GM18526 (cell line): Measurements from ENCODE around the gene ZNF783.

Source experiments
- POLR2A ChIP-seq: IDR thresholded peaks from 3 replicates; pipeline ENCODE4 v1.6.1; 2011; ENCODE audit not compliant: insufficient read length; ENCODE audit errors: extremely low read depth

Gene ZNF783

DNA sequence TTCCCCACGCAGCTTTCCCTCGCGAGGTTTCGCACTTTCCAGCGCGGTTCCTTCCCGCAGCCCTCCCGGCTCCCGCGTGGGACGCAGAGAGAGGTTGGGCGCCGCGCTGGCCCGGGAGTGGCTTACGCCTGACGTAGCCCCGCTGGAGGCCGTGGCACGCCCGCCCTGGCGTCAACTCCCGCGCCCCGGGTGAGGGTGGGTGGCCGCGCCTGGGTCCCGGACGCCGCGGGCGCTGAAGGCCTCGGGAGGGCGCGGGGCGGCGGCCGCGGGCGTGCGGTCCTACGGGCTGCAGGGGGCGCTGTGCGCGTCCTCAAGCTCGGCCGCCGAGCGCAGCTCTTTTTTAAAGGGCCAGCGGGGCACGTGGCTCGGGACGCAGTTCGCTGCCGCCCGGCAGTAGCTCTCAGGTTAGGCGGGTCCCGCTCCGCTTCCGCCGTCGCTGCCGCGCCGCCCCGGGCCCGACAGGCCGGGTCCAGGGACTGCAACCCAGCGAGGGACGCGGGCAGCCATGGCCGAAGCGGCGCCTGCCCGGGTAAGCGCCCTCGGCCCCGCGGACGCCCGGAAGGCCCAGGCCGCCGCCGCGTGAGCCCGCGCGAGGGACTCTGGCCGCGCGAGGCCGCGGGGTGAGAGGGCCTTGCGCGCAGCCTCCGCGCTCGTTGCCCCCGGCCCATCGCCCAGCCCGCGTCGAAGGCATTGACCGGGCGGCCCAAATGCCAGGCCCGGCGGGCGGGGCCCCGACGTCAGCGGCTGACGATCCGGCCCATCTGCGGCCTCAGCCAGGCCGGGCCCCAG lies at the start of gene ZNF783:
Gene ZNF783 (plus strand): TSS at position 368 of the 789 bp plus-strand sequence. CDS start 138 bp downstream, at position 506.
- TF ChIP-seq POLR2A: peak; percentile 46

DNA sequence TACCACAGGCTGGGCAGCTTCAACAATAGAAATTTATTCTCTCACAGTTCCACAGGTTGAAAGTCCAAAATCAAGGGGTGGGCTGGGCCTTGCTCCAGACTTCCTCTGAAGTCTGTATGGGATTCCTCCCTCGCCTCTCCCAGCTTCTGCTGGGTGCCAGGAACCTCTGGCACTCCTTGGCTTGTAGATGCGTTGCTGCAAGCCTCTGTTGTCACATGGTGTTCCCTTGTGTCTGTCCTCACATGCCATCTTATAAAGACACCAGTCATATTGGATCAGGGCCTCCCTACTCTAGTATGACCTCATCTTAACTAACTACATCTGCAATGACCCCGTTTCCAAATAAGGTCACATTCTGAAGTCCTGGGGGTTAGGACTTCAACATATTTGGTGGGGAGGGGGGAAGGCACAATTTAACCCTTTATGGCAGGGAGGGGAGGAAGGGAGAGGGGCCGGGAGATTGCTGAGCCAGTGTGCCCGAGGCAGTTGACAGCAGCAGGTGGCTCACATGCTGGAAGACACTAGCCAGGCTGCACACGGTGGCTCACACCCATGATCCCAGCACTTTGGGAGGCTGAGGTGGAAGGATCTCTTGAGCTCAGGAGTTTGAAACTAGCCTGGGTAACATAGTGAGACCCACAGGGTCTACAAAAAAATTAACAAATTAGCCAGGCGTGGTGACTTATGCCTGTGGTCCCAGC lies 47.8 kb upstream of the ZNF783 start:
- no peak for TF ChIP-seq POLR2A

DNA sequence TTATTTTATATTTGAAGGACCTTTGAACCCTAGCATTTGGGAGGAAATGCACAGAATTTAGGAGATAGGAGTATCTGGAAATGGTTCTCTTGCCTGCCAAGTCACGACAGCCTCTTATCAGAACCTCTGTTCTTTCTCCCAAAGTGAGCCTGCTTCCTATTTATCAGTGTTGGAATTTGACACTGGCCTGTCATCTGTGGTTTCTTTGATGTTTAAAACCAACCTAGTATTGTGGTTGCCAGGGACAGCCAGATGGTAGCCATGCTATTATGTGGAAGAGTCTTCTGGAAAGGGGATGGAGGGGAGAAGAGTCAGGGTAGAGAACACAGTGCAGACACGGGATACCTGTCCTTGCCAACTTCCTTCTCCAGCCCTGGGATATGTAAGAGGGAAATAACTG lies 45.6 kb upstream of the ZNF783 start:
- no peak for TF ChIP-seq POLR2A

DNA sequence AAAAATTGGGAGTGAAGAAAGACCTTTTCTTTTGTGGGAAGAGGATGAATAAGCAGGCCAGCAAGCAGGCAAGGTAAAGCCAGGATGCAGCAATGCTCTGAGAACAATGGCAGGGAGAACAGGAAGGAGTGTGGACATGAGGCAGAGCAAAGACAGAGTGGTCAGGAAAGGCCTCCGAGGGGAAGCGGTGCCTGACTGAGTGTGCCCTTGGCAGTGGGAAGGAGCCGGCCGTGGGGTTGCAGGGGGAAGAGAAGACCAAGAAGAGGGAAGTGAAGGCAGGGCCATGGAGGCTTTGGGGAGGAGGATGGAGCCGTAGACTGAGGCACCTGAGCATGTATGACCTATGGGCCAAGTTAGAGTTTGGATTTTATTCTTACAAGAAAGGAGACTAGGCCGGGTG lies 44.4 kb upstream of the ZNF783 start:
- no peak for TF ChIP-seq POLR2A

DNA sequence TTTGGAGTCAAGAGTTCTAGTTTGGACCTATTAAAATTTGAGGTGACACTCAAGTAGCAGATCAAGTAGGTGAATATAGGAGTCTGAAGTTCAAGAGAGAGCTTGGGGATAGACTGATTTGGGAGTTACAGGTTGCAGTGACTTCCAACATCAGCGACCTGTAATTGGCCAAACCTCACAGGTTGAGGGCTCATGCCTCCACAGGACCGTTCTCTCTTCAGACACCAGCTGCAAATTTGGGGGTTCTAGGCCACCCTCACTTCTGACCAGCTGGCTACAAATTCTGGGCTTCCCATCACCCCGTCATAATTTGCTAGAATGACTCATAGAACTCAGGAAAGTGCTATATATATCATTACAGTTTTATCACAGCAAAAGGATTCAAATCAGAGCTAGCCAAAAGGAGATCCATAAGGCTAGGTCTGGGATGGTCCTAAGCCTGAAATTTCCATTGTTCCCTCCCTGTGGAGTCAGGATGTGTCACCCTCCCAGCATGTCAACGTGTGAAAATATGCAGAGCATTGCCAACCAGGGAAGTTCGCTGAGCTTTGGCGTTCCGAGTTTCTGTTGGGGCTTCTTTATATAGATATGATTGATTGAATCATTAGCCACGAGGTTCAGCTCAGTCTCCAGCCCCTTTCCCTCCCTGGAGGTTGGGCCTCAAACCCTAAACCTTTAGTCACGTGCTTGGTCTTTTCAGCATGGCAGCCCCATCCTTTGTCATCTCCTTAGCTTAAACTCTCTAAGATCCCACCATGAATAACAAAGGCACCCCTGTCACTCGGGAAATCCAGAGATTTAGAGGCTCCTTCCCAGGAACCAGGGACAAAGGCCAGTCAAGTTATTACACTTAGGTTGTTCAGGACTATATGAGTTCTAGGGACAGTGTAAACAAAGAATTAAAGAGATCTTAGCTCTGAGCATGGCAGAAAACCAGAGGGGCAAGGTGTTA lies 43.3 kb upstream of the ZNF783 start:
- TF ChIP-seq POLR2A: no peak

DNA sequence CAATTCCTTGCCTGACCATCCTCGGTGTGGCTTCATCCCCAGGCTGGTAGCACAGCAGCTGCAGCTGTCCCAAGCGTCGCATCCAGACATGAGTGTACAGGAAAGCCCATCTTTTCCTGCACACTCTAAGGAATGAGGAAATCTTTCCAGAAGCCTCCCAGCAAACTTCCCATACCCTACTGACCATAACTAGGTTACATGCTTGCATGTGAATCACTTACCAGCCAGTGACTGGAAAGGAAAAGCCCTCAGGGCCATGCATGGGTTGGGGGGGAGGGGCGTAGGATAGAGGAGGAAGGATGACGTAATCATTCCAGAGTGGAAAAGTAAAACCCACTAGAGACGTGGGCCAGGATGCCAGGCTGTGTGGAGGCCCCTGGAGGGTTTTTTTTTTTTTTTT lies 41.5 kb upstream of the ZNF783 start:
- no peak for TF ChIP-seq POLR2A

DNA sequence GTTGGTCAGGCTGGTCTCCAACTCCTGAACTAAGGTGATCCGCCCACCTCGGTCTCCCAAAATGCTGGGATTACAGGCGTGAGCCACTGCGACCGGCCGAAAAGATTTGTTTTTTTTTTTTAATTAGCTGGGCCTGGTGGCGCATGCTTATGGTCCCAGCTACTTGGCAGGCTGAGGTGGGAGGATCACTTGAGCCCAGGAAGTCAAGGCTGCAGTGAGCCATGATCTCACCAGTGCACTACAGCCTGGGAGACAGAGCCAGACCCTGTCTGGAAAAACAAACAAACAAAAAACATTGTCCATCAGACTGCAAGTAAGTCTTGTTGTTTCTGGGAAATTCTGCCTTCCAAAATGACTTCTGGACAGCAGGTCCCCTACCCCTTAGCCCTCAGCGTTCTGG lies 38.8 kb upstream of the ZNF783 start:
- TF ChIP-seq POLR2A: no peak

DNA sequence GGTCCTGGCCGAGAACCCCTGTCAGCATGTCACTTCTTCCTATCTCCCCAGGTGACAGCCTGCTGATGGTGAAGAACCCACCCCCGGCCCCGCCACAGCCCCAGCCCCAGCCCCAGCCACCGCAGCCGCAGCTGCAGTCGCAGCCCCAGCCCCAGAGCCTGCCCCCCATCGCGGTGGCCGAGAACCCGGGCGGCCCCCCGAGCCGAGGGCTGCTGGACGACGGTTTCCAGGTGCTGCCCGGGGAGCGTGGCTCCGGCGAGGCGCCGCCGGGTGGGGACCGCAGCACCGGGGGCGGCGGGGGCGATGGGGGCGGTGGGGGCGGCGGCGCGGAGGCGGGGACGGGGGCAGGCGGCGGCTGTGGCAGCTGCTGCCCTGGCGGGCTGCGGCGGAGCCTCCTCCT lies 38.2 kb upstream of the ZNF783 start:
- no peak for TF ChIP-seq POLR2A

DNA sequence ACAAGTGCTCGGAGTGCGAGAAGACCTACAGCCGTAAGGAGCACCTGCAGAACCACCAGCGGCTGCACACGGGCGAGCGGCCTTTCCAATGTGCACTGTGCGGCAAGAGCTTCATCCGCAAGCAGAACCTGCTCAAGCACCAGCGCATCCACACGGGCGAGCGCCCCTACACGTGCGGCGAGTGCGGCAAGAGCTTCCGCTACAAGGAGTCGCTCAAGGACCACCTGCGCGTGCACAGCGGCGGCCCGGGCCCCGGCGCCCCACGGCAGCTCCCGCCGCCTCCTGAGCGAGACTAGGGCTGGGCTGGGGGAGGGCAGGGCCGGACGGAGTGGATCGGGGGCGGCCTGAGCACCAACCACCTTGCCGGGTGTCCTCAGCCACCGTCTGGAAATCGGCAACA lies 37.6 kb upstream of the ZNF783 start:
- TF ChIP-seq POLR2A: no peak

DNA sequence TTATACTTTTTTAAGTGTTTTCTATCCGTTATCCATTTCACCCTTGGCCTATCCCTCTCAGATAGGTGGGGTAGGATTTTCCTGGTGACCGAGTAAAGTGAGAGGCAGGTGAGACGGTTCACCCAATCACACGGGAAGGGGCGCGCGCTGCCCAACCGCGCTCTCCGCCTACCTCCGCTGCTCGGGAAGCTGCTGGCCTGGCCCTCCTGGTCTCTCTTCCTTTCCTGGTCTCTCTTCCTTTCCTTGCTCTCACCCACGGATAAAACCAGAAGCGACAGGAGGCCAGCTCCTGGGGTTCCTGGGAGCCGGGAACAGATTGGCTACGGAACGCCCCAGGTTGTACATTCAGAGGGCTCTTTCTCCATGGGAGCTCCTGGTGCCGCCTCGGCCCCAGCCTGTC lies 36.9 kb upstream of the ZNF783 start:
- no peak for TF ChIP-seq POLR2A

DNA sequence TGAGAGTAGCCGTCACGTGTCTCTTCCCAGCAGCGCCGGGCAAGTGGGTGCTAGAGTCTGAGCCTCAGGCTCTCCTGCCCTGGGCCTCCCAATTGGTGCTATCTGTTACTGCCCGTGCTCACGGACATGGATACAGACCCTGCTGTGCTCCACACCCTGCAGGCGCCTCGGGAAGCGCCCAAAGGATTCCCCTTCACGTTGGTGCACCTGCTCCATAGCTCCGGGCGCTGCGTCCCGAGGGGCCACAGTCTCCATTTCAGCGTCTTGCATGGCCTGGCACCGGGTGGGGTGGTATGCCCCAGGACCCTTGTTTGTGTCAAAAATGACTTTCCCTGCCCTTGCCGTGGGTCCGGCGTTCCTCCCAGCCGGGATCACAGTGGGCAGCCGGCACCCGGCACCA lies 36.3 kb upstream of the ZNF783 start:
- no peak for TF ChIP-seq POLR2A

DNA sequence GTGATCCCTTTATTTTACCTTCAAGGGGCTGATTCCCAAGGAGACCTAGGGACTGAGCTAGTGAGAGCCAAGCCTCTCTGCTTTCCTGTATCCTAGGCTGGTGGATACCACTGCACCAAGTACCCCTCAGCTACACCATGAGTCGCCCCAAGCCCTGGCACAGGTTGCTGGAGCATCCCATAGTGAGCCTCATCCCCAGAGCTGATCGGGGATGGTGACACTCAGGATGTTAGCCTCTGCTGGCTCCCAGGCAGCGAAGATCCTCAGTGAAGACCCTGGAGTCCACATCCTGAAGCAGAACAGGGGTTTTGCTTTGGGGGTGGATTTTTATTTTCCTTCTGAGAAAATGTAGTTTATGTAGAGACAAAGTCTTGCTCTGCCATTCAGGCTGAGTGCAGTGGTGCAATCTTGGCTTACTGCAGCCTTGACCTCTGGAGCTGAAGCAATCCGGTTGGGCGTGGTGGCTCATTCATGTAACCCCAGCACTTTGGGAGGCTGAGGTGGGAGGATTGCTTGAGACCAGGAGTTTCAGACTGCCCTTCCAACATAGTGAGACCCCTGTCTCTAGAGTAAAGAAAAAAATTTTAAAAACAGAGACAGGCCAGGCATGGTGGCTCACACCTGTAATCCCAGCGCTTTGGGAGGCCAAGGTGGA lies 35.0 kb upstream of the ZNF783 start:
- no peak for TF ChIP-seq POLR2A

DNA sequence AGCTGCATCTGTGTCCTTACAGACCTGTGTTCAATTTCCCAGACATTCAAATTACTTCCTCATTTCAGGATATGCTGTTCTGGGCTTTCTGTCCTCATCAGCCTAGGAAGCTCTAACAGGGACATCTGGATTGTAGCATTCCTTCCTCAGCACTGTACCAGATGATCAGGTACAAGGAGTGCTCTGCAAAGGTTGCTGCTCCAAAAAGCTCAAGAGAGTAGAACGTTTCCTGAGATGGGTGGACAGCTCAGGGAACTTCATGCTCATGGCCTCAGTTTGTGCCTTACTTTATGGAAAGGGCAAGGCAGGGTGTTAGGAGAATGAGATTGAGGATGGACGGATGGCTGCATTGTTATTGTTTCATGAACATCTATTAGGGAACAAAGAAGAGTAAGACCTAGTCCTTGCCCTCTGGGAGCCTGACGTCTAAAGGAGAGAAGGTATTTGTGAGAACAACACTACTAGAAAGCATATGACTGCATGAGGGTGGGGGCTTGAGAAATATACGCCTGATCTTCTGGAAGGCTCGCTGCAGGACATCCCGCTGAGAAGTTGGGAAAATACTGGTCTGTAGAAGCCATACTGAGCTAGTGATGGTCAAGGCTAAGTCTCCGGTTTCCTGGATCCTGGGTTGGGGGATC lies 33.0 kb upstream of the ZNF783 start:
- TF ChIP-seq POLR2A: no peak

DNA sequence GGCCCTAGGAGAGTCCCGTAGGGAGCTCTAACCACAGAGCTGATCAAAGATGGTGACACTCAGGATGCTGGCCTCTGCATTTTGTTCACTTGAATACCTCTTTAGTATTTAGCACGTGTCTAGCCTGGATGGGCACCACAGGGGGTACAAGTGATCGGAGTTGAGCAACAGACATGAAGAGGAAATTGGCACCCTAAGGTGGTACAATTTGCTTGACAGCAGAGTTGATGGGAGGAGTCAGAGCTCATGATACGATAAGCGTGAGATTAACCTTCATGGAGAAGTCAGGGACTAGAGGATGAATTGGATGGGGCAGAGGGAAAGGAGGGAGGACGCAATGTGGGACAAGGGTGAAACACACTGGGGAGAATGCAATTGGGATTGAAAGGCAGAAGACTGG lies 32.5 kb upstream of the ZNF783 start:
- no peak for TF ChIP-seq POLR2A

DNA sequence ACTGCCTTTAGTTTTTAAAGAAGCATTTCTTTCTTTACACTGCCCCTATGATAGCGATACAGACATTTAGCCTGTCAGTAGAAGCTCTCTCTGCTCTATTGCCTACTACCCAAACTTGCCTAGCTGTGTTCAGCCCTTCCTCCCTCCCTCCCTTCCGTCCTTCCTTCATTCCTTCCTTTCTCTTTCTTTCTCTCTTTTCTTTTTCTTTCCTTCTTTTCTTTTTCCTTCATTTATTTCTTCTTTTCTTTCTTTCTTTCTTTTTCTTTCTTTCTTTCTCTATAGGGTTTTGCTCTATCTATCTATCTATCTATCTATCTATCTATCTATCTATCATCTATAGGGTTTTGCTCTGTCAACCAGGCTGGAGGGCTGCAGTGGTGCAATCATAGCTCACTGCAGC lies 29.6 kb upstream of the ZNF783 start:
- no peak for TF ChIP-seq POLR2A

DNA sequence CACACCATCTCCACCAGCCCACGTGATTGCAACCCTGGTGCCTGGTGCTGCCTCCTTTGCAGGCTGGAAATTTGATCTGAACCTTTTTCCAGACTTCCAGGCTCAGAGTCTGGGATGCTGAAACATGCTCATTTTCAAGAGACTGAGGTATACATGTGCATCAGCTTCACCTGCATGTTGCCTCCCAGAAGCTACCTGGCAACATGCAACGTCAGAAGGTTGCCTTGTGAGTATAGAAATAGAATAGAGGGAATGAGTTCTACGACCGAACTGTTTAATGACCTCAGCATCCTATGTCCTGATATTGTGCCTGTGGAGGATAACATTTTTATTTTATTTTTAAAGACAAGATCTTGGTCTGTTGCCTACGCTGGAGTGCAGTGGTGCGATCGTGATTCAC lies 24.5 kb upstream of the ZNF783 start:
- no peak for TF ChIP-seq POLR2A
